ENCODE results near the gene TNNC1.

The TNNC1 gene

DNA sequence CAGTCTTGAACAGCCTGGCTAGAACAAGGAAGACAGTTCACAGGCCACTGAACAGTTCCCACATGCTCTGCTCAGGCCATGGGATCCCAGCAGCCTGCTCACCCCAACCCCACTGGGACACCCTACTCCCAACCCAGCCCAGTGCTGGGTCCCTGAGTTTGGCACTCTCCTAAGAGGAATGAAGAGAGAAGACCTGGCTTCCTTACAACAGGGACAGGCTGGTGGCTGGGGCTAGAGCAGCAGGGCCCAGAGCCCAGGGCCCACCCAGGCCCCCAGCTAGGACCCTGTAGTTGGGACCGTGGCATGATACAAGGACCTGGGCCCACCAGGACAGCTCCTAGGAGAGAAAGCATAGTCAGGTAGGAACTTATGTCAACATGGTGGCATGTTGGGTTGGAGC, 52.3 kb downstream of the TNNC1 start:
- no peak overlapping the region for H3K4me3 ChIP-seq (ENCODE audit: low read depth, low read length)
- TF ChIP-seq, protein P1, sequence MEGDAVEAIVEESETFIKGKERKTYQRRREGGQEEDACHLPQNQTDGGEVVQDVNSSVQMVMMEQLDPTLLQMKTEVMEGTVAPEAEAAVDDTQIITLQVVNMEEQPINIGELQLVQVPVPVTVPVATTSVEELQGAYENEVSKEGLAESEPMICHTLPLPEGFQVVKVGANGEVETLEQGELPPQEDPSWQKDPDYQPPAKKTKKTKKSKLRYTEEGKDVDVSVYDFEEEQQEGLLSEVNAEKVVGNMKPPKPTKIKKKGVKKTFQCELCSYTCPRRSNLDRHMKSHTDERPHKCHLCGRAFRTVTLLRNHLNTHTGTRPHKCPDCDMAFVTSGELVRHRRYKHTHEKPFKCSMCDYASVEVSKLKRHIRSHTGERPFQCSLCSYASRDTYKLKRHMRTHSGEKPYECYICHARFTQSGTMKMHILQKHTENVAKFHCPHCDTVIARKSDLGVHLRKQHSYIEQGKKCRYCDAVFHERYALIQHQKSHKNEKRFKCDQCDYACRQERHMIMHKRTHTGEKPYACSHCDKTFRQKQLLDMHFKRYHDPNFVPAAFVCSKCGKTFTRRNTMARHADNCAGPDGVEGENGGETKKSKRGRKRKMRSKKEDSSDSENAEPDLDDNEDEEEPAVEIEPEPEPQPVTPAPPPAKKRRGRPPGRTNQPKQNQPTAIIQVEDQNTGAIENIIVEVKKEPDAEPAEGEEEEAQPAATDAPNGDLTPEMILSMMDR (IDR thresholded peaks at IDR 0.05; ENCODE audit: low read depth, low read length) = no peak
